ENCODE measurements around the gene TTLL8. TPM values are rescaled to one million over a fixed set of nuclear protein-coding genes. Genes with fewer than 3 reads are reported as not detected.
"Not testable (repeated sequence)": the region's sequence is repeated elsewhere in the genome, so short reads cannot be mapped to it uniquely, and the experiment has no call there.

Gene TTLL8
- total RNA-seq, 1 donor from 2014 or later, result not detected

DNA sequence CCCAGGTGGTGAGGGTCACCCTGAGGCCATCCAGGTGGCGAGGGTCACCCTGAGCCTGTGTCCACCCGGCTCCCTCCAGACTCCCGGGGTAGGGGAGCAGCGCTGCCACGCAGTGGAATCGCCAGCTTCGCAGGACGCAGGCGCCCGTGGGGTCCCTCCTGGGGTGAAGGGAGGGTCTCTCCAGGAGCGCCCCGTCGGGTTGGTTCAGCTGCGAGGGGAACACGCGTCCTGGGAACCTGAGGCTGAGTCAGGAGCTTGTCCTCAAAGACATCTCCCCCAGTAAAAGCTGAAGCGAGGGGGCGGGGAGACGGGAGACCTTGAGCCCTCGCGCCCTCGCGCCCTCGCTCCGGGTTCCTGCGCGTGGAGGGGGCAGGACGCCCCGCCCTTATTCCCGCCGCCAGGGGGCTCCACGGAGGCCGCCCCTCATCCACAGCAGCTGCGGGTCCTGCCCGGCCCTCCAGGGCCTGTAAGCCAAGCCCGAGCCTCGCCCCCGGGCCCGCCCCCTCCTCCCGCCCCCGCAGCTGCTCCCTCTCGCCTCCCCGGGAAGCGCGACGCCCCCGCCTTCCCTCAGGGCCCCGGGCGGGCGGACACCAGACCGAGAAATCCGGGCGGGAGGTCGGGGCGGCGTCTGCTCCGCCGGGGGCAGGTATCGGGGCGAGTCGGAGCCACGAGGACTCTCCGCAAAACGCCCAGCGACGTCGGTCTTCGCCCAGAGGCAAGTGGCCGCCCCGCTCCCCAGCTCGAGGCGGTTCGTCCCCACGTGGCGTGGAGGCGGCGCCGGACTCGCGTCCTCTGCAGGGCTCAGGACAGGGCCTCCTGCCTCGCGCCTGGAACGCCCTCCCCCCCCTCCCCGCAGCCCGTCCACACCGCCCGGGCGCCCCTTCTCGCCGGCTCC is 74.7 kb downstream of the TTLL8 start:
- no peak for DNase-seq

DNA sequence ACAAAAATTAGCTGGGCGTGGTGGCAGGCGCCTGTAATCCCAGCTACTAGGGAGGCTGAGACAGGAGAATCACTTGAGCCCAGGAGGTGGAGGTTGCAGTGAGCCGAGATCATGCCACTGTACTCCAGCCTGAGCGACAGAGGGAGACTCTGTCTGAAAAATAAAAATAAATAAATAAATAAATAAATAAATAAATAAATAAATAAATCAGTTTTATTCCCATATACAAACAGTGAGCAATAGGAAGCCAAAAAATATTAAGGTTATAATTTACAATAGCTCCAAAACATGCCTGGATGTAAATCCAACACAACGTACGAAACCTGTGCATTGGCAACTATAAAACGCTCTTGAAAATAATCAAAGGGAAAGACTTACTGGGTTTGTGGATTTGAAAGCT is 76.3 kb downstream of the TTLL8 start:
- DNase-seq, result not testable (repeated sequence)

DNA sequence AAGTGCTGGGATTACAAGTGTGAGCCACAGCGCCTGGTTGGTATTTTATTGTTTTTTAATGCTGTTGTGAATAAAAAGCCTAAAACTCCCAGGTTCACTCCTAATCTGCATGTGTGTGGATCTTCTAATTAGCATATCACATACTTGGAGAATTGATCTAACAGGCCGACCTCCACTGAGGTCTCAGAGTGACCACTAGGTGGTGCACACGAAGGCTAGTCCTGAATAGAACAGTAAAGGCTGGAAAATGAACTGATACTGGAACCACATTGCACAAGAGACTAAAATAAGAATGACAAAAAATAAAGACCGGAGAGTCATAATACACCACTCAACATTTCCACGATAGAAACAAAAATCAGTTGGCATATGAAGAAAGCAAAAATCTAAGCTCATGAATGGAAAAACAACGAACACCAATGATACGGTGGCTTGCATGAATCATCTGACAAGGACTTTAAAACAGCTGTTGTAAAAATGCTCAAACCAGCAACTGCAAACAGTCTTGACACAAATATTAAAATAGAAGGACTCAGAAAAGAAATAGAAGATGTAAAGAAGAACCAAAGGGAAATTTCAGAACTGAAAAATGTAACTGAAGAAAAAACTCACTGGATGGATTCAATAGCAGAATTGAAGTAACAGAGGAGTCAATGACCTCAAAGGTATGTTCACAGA is 78.4 kb downstream of the TTLL8 start:
- DNase-seq, result no peak

DNA sequence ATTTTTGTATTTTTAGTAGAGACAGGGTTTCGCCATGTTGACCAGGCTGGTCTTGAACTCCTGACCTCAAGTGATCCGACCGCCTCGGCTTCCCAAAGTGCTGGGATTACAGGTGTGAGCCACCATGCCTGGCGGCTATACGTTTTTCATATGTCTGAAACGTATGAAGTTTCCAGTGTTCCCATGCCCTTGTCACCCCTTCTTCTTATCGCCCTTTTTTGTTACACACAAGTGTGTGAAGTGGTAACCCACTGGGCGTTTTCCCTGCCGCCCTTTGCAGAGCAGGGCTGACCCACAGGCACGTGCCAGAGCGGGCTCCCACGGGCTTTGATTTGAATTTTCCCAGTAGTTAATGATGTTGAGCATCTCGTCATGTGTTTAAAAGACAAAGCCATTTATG is 80.5 kb downstream of the TTLL8 start:
- DNase-seq, result no peak

DNA sequence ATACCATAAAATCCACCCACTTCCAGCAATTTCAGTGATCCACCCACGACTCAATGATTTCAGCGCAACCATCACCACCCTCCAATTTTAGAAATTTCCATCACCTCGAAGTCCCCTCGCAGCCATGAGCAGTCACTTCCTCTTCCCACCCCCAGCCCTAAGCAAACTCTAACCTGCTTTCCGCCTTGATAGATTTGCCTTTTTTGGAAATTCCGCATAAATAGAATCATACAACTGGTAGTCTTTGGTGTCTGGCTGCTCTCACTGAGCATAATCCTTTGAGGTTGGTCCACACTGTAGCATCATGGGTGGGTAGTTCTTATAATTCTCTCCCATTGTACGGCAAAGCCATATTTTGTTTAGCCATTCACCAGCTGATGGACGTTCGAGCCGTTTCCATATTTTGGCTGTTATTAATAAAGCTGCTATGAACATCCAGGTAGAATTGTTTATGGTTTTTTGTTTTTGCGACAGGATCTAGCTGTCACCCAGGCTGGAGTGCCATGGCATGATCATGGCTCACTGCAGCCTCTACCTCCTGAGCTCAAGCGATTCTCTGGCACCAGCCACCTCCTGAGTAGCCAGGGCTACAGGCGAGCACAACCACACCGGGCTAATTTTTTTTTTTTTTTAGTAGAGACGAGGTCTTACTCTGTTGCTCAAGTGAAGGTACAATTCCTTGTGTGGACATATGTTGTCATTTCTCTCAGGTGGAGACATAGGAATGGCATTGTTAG is 81.5 kb downstream of the TTLL8 start:
- DNase-seq, result no peak

DNA sequence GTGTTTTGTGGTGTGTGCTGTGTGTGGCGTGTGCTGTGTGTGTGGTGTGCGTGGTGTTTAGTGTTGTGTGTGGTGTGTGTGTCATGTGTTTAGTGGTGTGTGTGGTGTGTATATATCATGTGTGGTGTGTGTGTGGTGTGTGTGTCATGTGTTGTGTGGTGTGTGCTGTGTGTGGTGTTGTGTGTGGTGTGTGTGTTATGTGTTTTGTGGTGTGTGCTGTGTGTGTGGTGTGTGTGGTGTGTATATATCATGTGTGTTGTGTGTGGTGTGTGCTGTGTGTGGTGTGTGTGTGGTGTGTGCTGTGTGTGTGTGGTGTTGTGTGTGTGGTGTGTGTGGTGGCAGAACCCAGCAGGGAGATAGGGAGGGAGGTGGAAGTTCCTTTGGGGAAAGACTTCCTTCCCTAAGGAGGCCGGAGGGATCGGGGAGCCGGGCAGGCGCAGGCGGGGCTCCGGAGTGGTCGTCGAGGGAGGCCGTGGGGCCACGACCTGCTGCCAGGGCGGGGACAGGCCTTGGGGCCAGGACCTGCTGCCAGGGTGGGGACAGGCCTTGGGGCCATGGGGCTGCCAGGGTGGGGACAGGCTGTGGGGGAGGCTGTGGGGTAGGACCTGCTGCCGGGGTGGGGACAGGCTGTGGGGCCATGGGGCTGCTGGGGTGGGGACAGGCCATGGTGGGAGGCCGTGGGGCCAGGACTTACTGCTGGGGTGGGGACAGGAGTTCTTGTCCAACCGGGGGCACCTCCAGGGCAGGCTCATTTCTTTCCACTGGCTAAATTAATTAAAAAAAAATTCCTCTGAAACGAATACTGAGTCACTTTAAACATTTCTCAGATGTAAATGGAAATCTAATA is 82.3 kb downstream of the TTLL8 start:
- no peak for DNase-seq

DNA sequence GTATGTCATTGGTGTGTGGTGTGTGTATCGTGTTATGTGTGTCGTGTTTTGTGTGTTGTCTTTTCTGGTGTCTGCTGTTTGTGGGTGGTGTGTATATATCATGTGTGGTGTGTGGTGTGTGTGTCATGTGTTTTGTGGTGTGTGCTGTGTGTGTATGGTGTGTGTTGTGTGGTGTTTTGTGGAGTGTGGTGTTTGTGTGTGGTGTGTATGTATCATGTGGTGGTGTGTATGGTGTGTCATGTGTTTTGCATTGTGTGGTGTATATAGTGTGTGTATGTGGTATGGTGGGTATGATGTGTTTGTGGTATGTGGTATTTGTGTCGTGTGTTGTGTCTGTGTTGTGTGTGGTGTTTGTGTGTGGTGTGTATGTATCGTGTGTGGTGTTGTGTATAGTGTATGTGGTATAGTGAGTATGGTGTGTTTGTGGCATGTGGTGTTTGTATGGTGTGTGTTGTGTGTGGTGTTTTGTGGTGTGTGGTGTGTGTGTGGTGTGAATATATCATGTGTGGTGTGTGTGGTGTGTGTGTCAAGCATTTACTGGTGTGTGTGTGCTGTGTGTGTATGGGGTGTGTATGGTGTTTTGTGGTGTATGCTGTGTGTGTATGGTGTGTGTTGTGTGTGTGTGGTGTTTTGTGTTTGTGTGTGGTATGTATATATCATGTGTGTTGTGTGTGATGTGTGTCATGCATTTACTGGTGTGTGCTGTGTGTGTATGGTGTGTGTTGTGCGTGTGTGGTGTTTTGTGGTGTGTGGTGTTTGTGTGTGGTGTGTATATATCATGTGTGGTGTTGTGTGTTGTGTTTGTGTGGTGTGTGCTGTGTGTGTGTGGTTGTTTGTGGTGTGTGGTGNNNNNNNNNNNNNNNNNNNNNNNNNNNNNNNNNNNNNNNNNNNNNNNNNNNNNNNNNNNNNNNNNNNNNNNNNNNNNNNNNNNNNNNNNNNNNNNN is 84.8 kb downstream of the TTLL8 start:
- no peak for DNase-seq

DNA sequence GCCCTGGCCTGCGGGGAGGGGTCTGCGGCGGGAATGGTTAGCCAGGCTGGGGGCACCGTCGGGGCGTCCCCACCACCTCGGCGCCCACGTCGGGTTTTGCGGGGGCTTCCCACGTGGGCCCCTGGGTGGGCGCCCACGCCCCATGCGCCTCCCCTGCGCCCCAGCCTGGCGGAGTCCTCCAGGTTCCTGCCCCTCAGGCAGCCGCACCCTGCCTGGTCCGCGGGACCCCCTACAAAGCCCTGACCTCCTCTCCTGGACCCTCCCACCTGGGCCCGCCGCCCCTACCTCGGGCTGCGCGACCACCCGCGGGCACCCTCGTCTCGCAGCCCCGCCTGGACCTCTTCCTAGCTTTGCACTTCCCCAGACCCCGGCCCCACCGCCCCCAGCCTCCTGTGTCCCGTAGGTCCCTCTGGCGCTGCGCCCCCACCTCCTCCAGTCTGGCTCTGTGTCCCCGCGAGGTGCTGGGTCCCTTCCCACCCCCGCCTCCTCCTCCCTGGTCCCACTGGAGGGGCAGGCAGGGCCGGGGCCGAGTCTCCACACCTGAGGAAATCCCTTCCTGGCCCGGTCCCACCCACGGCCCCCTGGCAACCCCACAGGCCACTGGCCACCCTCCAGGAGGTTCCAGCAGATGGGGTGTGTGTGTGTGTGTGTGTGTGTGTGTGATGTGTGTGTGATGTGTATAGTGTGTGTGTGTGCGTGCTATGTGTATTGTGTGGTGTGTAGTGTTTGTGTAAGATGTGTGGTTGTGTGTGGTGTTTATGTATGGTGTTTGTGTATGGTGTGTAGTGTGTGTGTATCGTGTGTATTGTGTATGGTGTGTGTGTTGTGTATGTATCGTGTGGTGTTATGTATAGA is 85.7 kb downstream of the TTLL8 start:
- DNase-seq, result no peak

DNA sequence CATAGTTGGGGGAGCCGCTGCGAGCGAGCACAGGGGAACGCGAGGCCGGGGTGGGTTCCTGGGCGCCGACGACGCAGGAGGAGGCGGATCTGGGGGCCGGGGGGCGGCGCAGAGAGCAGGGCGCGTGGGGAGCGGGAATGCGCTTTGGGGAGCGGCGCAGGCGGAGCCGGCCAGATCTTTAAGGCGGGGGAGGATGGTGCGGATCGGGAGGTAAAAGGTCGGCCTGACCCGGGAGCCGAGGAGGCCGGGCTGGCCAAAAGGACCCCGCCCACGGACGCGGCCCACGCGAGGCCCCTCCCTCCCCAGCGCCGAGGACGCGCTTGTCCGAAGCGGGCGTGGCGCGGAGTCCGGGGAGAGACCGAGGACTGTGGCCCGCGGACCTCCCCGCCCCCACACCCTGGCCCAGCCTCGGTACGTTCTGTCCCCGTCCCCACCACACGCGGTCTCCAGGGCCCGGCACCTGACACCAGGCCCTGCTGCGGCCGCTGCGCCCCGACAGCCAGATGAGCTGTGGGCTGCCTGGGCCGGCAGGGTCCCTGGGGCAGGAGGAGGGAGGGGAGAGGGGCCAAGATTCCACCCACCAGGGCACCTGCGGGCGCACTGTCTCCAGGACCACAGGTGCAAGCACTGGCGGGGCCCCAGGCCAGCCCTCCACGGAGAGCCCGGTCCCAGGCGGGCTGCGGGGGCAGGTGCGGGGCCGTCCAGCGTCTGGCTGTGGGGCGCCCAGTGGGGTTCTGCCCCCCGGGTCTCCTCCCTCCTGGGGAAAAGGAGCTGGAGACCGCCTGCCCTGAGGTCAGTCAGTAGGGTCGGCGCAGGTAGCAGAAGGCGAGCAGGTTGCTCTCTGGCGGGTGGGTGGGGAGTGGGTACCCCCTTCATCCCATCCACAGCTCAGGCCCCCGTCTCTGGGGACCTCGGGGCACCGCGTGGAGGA is 86.6 kb downstream of the TTLL8 start:
- peak; percentile 62 for DNase-seq

DNA sequence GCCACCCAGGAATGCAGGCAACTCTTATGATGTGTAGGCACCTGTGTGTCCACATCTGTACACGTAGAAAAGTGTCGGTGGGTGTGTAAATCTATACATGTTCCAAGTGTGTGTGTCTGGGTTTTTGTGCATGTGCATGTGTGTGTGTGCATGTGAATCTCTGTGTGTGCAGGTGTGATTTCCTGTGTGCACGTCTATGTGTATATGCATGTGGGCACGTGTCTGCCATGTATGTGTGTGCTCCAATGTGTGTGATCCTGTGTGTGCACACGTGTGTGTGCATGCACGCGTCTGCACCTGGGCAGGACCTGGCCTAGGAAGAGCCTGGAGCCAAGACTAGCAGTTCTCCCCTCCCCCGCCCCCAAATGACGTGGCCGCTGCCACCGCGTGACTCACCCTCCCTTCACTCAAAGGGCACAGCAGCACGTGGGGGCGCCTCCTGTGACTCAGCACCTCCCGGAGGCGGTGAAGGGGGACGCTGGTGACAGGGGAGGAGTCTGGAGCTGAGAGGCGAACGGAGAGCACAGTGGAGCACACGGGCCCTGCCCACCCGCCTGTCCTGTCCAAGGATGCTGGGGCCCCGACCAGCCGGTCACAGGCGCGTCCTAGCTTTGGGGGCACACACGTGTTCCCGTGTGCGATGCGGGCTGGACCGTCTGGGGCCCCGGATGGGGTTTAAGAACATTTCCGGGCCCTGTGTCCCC is 87.4 kb downstream of the TTLL8 start:
- peak; percentile 94 for DNase-seq

DNA sequence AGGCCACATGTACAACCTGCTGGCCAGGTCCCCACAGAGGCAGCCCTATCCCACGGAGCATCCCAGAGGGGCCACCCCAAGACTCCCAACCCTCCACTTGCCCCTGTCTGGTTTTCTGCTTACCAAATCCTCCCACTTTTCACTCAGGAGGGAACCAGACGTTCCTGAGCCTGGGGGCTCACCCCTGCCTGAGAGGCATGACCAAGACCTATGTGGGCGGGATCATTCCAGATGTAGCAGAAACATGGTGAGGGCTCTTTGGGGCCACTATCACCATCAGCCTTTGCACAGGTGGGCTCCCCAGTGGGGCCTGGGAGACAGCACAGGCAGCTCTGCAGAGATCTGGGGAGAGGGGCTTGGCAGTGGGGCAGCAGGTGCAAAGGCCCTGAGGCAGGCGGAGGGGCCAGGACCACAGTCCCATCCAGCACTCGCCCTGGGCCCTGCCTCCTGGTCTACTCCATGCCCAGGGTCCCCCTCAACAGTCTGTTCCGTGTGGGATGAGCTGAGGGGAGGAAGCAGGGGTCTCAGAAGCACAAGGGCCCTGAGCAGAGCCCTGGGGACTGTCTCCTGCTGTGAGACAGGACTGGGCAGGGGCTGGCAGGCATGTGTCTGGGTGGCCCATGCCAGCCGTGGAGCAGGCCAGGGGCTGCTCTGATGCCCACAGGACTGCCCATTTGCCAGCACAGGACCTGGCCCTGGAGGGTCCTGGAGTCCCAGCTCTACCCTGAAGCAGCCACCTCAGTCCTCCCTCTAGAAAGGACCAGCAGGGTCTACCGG is 88.2 kb downstream of the TTLL8 start:
- DNase-seq, result no peak

DNA sequence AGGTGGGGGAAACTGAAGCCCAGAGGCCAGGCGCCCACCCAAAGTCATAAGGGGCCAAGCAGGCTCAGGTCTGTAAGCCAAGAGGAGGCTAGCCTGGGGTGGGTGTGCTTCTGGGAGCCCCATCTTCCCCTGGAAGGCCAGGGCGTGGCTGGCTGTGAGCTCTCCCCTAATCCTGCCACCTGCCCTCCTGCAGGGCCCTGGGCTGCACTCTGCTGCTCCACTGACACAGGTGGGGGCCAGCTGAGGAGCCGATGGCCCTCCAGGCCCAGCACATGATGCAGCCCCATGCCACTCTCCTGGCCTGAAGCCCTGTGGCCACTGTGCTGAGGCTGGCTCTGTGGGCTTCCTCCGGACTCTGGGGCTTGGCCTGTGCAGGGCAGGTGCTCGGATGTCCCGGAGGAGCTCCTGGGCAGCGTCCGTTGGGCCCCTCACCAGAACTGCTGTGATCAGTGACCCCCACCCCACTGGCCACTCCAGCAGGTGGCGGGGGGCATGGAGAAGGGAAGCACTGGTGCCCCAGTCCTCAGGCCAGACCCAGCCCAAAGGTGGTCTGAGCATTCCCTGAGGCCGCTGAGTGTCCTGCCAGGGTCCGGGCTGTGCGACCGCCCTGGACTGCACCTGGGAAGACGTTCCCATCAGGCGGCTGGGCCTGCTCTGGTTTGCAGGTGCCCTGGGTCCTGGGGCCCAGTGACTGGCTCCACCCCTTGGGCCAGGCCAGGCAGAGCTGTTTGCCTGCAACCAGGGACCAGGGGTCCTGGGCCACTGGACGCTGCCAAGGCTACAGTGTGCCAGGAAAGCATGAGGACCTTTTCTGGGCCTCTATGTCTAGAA is 89.1 kb downstream of the TTLL8 start:
- DNase-seq, result no peak

Measured in occipital lobe (tissue), 2 donors.